ENCODE measurements around the gene ST6GALNAC4.

DNA sequence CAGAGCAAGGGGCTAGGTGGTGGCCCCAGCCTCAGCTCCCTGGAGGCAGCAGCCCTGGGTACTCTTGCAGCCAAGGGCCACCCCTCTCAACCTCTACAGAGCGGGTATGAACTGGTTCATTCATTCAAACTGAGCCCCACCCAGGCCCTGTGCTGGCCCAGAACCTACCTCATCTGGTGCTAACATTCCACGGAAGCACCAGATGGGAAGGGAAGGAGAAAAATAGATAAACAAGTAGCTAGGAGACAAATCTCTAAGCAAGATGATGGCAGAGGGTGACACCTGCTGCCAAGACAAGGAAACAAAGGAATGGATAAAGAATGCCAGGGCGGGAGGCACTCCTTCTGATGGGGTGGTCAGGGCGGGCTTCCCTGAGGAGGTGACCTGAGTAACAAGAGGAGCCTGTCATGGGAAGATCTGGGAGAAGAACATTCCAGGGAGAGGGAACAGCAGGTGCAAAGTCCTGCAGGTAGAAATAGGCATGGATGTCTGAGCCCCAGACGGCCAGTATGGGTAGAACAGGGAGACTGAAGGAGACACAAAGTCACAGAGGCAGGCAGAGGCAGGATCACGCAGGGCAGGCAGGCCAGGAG lies 6.1 kb downstream of the ST6GALNAC4 start:
- TF ChIP-seq, protein P1, sequence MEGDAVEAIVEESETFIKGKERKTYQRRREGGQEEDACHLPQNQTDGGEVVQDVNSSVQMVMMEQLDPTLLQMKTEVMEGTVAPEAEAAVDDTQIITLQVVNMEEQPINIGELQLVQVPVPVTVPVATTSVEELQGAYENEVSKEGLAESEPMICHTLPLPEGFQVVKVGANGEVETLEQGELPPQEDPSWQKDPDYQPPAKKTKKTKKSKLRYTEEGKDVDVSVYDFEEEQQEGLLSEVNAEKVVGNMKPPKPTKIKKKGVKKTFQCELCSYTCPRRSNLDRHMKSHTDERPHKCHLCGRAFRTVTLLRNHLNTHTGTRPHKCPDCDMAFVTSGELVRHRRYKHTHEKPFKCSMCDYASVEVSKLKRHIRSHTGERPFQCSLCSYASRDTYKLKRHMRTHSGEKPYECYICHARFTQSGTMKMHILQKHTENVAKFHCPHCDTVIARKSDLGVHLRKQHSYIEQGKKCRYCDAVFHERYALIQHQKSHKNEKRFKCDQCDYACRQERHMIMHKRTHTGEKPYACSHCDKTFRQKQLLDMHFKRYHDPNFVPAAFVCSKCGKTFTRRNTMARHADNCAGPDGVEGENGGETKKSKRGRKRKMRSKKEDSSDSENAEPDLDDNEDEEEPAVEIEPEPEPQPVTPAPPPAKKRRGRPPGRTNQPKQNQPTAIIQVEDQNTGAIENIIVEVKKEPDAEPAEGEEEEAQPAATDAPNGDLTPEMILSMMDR (conservative IDR thresholded peaks at IDR 0.05) = no peak; the same call in 1 of the 2 replicates
- TF ChIP-seq EZH2 (IDR thresholded peaks at IDR 0.05; ENCODE audit: low read depth) = no peak

Measured in PC-9 (cell line).